HG03565 (cell line): ENCODE measurements around the gene PSMD10.

Experiments used
- ATAC-seq: cut with Tn5 transposase; IDR thresholded peaks from one replicate; pipeline ENCODE4 v1.9.1; 2021; ENCODE audit warnings: mild to moderate bottlenecking, moderate library complexity; ENCODE audit not compliant: unreplicated experiment

Gene PSMD10

GRCh38 chrX:108081110-108081509 is 10.2 kb downstream of the PSMD10 start:
- no peak for ATAC-seq

- ATAC-seq: no peak
These were observed 18.6 kb downstream of the PSMD10 start for GRCh38 chrX:108072746-108073145.

GRCh38 chrX:108071578-108071977 is 19.8 kb downstream of the PSMD10 start:
- ATAC-seq: no peak

- no peak for ATAC-seq
These were observed 20.5 kb downstream of the PSMD10 start for GRCh38 chrX:108070891-108071290.

GRCh38 chrX:108068121-108068520 is 23.2 kb downstream of the PSMD10 start:
- ATAC-seq: no peak

- ATAC-seq: peak; percentile 43
These were observed 26.7 kb downstream of the PSMD10 start for GRCh38 chrX:108064613-108065012.

GRCh38 chrX:108064001-108064400 is 27.3 kb downstream of the PSMD10 start:
- ATAC-seq: no peak

GRCh38 chrX:108059801-108060200 is 31.5 kb downstream of the PSMD10 start:
- ATAC-seq: no peak

GRCh38 chrX:108055546-108055945 is 35.8 kb downstream of the PSMD10 start:
- no peak for ATAC-seq

- peak; percentile 46 for ATAC-seq
These were observed 38.1 kb downstream of the PSMD10 start for GRCh38 chrX:108053218-108053617.

- ATAC-seq: no peak
These were observed 41.7 kb downstream of the PSMD10 start for GRCh38 chrX:108049649-108050048.

GRCh38 chrX:108044554-108045256 is 46.6 kb downstream of the PSMD10 start, which contains the start of gene VSIG1:
Gene VSIG1 (plus strand): TSS chrX:108045065. CDS start chrX:108045131, 66 bp downstream.
- no peak for ATAC-seq

- no peak for ATAC-seq
These were observed 54.9 kb downstream of the PSMD10 start for GRCh38 chrX:108036298-108036973.

GRCh38 chrX:108034725-108035124 is 56.6 kb downstream of the PSMD10 start:
- ATAC-seq: no peak
